Activated CD4-positive, alpha-beta memory T cell treated with anti-CD3 and anti-CD28 coated beads for 36 hours (primary cell): ENCODE measurements around the gene PREX1. TPM values are rescaled to one million over a fixed set of nuclear protein-coding genes. Genes with fewer than 3 reads are reported as not detected.

Source experiments
- CTCF ChIA-PET: fragments of 350-600 bp; sonication (Branson Sonifier 250); formaldehyde crosslinking; loops from one replicate; lab custom pipeline; 2021; ENCODE audit warnings: antibody characterized with exemption, inconsistent platforms; lab: Charles Lee
- POLR2A ChIA-PET: fragments of 350-600 bp; sonication (Branson Sonifier 250); formaldehyde crosslinking; loops from one replicate; lab custom pipeline; 2021; ENCODE audit warnings: antibody characterized with exemption; lab: Charles Lee
- DNase-seq: peaks from one replicate; pipeline ENCODE4 v3.0.0-alpha.2; 2020
- H3K27ac Mint-ChIP-seq: one replicate; pipeline ENCODE4 v1.8.0; 2021; ENCODE audit warnings: mixed read lengths
- H3K27me3 Mint-ChIP-seq: one replicate; pipeline ENCODE4 v1.8.0; 2021; ENCODE audit warnings: mixed read lengths
- H3K36me3 Mint-ChIP-seq: one replicate; pipeline ENCODE4 v1.8.0; 2021; ENCODE audit warnings: mixed read lengths
- H3K4me1 Mint-ChIP-seq: one replicate; pipeline ENCODE4 v1.8.0; 2021; ENCODE audit warnings: low read depth, mixed read lengths
- H3K4me3 Mint-ChIP-seq: one replicate; pipeline ENCODE4 v1.8.0; 2021; ENCODE audit warnings: mild to moderate bottlenecking, mixed read lengths
- H3K9me3 Mint-ChIP-seq: one replicate; pipeline ENCODE4 v1.8.0; 2021; ENCODE audit warnings: mixed read lengths
- intact Hi-C: fragments of 100-400 bp; cut with micrococcal nuclease; formaldehyde crosslinking; loops from one replicate; pipeline ENCODE4 v1.15.1; 2023
- total RNA-seq, 2 experiments: library from RNA; stranded (reverse); gene quantifications; one replicate each; pipeline ENCODE4 v1.2.3, GENCODE V29; 2021

The PREX1 gene
- total RNA-seq, 2 experiments from 2014 or later = 91.5 to 92.8 TPM

DNA sequence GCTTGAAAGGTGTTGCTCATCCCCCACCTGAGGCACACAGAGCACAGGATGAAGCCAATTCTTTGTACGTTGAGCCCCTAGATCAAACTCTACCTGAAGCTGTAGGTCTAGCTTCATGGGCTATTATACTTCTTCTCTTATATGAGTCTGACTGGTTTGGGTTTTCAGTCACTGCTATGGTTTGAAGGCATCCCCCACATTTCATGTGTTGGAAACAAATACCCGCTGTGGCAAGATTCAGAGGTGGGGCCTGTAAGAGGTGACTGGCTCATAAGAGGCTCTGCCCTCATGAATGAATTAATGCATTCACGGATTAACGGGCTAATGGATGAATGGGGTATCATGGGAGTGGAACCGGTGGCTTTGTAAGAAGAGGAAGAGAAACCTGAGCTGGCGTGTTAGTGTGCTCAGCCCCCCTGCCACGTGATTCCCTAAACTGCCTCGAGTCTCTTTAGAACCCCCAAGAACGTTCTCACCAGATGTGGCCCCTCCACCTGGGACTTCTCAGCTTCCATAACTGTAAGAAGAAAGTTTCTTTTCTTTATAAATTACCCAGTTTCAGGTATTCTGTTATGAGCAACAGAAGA, 39.2 kb downstream of the PREX1 start:
- no peaks in the 10 kb centered on the region for H3K9me3 Mint-ChIP-seq
- no peak overlapping the region for H3K4me3 Mint-ChIP-seq
- DNase-seq = peak; percentile 44
- H3K27ac Mint-ChIP-seq = peak overlapping the region; percentile 81
- ChIA-PET CTCF (interaction anchor here (0.8 to 2.0 kb wide), 3 partner anchors 39 to 131 kb away, joined by 3 to 6 read pairs (median 3); partner anchors contain the start of gene PREX1), POLR2A (interaction anchor here (0.7 to 5.7 kb wide), 5 partner anchors 29 to 49 kb away, joined by 3 to 30 read pairs (median 8); partner anchors contain the start of gene PREX1)
- H3K36me3 Mint-ChIP-seq = peaks cover 8% of the 10 kb centered on the region
- H3K4me1 Mint-ChIP-seq = peaks cover 53% of the 10 kb centered on the region
- intact Hi-C loops = loop anchor here (1.0 kb wide), 2 partner anchors 36 to 49 kb away; no protein-coding TSS in a partner anchor
- no peaks in the 10 kb centered on the region for H3K27me3 Mint-ChIP-seq

DNA sequence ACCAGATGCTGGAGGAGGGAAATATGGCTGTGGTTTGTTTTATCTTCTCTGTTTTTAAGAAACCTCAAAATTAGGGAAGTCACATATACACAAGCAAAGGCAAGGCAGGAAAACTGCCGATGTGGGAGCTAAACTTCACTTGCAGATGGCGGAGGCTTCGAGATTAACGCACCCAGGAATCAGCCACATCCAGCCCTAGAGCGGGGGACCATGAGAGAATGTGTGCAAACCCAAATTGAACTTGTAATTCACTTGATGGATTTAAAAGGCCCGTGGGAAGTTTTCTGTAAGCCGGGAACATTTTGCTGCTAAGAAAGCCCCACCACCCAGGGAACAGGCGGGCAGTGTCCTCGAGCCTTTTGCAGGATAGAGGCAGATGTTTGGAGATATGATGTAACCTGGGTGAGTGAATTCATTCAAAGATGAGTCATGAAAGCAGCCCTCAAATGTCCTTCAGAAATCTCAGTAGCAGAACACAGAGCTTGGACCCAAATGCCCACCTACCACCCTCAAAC, 39.9 kb downstream of the PREX1 start:
- peak overlapping the region; percentile 81 for H3K27ac Mint-ChIP-seq
- CTCF ChIA-PET = interaction anchor here (0.8 to 2.0 kb wide), 3 partner anchors 40 to 130 kb away, joined by 3 to 6 read pairs (median 3); partner anchors contain the start of gene PREX1
- DNase-seq = no peak
- intact Hi-C loops = loop anchor here (1.0 kb wide), 2 partner anchors 36 to 49 kb away; no protein-coding TSS in a partner anchor
- POLR2A ChIA-PET = interaction anchor here (0.7 to 5.7 kb wide), 4 partner anchors 30 to 48 kb away, joined by 3 to 30 read pairs (median 10); partner anchors contain the start of gene PREX1
- peaks cover 8% of the 10 kb centered on the region for H3K36me3 Mint-ChIP-seq
- no peaks in the 10 kb centered on the region for H3K27me3 Mint-ChIP-seq
- H3K4me1 Mint-ChIP-seq = peaks cover 53% of the 10 kb centered on the region
- H3K4me3 Mint-ChIP-seq = no peak overlapping the region
- no peaks in the 10 kb centered on the region for H3K9me3 Mint-ChIP-seq

DNA sequence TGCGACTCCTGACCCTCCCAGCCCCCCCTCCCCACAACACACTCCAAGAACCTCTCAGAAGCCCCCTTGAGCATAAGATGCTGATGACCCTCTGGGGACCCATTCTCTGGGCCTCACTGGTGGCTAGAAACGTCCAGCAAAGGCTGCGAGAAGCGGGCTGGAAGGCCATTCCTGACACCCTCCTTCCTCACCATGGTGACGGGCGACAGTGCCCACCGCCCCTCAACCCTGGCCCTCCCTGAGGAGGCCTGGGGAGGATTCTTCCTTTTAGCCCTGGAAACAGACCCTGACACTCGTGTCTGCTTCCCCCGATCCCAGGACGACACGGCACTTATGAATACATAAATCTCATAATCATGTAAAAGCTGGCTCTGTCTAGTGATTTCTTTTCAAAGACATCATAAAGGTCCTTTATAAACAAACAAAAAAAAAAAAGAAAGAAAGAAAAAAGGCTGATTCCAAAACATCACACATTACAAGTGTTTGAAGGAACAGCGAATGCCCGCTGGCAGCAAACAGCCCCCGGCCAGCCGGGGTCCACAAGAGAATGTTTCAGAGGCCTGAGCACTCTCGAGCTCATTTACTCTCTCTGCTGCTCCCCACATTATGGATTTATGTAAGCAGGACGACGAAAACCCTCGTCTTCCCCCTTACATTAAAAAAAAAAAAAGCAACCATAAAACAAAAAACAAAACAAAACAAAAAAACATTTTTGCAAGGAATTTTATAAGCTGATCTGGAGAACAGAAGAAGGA, 40.7 kb downstream of the PREX1 start:
- H3K4me1 Mint-ChIP-seq = peaks cover 51% of the 10 kb centered on the region
- no peaks in the 10 kb centered on the region for H3K9me3 Mint-ChIP-seq
- H3K36me3 Mint-ChIP-seq = peaks cover 8% of the 10 kb centered on the region
- CTCF ChIA-PET = no interaction called here
- intact Hi-C loops = no loop called here
- no peak overlapping the region for H3K4me3 Mint-ChIP-seq
- H3K27me3 Mint-ChIP-seq = no peaks in the 10 kb centered on the region
- peak overlapping the region; percentile 29 for H3K27ac Mint-ChIP-seq
- POLR2A ChIA-PET = interaction anchor here (5.7 kb wide), 1 partner anchor 40 kb away, joined by 30 read pairs; the partner anchor contains the start of gene PREX1
- no peak for DNase-seq

DNA sequence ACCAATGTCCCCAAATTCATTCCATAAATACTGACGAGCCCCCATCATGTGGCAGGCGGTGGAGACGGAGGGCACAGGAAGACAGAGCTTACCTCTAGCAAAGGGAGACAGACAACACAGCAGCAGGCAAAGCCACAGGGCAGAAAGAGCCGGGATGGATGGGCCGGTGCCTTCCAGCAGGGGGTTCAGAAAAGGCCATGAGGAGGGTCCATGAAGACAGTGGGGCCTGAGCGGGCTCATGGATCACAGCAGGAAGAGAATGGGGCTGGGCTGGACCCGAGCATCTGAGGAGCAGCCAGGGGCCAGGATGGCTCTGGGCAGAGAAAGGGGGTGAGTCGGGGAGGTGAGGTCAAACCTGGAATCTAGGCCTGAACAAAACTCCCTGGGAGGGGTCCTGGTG, 42.0 kb downstream of the PREX1 start:
- Mint-ChIP-seq H3K27ac (no peak overlapping the region), H3K9me3 (no peaks in the 10 kb centered on the region), H3K36me3 (peaks cover 12% of the 10 kb centered on the region), H3K4me1 (peaks cover 42% of the 10 kb centered on the region), H3K4me3 (no peak overlapping the region), H3K27me3 (no peaks in the 10 kb centered on the region)
- no peak for DNase-seq
- intact Hi-C loops = loop anchor here (2.0 kb wide), 1 partner anchor 25 kb away; no protein-coding TSS in a partner anchor
- ChIA-PET CTCF (interaction anchor here (1.1 kb wide), 1 partner anchor 128 kb away, joined by 3 read pairs; no protein-coding TSS in a partner anchor), POLR2A (no interaction called here)

DNA sequence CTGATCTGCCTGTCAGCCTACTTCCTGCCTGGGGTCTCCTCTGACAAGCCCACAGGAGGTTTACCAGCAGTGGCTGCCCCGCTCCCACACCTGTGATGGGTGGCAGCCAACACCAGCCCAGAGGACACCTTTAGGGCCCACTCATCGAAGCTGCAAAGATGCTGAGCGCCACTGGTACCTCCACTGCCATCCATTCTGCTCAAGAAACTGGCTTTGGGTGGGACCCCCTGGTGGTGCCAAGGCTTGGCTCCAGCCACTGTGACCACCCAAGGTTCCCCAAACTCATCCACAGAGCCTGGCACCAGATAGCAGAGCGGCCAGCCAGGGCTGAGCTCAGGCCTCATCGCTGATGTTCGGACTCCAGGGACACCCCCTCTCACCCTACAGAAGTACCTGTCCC, 42.5 kb downstream of the PREX1 start:
- POLR2A ChIA-PET = interaction anchor here (0.7 kb wide), 1 partner anchor 45 kb away, joined by 3 read pairs; no protein-coding TSS in a partner anchor
- Mint-ChIP-seq H3K4me3 (no peak overlapping the region), H3K36me3 (peaks cover 12% of the 10 kb centered on the region), H3K27me3 (no peaks in the 10 kb centered on the region), H3K9me3 (no peaks in the 10 kb centered on the region), H3K4me1 (peaks cover 42% of the 10 kb centered on the region), H3K27ac (no peak overlapping the region)
- intact Hi-C loops = loop anchor here (2.0 kb wide), 1 partner anchor 24 kb away; no protein-coding TSS in a partner anchor
- no peak for DNase-seq
- CTCF ChIA-PET = interaction anchor here (1.1 kb wide), 1 partner anchor 127 kb away, joined by 3 read pairs; no protein-coding TSS in a partner anchor

DNA sequence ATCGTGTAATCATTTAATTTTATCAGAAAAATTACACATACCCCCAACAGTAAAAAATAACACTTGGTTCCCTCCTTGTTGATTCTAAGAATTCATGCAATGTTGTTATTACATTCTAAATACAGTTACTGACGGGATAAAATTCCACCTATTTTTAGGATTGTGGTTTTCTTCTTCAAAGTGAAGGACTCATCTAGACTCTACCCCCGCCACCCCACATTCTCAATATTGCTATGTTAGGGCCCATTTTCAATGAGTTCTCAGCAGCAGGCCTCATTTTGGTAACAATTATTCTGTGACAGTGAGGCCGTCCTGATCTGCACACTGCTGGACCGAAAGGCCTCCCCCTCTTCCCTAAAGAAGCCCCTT, 43.5 kb downstream of the PREX1 start:
- Mint-ChIP-seq H3K36me3 (peaks cover 13% of the 10 kb centered on the region), H3K27ac (no peak overlapping the region), H3K27me3 (no peaks in the 10 kb centered on the region), H3K9me3 (peaks cover 5% of the 10 kb centered on the region), H3K4me3 (no peak overlapping the region), H3K4me1 (peaks cover 40% of the 10 kb centered on the region)
- ChIA-PET CTCF (interaction anchor here (0.7 to 1.6 kb wide), 4 partner anchors 9 to 164 kb away, joined by 3 to 6 read pairs (median 3); no protein-coding TSS in a partner anchor), POLR2A (interaction anchor here (1.0 to 2.0 kb wide), 8 partner anchors 15 to 46 kb away, joined by 3 to 7 read pairs (median 5); partner anchors contain the start of gene PREX1)
- peak; percentile 63 for DNase-seq
- intact Hi-C loops = loop anchor here (1.0 to 2.0 kb wide), 6 partner anchors 15 to 65 kb away; no protein-coding TSS in a partner anchor

DNA sequence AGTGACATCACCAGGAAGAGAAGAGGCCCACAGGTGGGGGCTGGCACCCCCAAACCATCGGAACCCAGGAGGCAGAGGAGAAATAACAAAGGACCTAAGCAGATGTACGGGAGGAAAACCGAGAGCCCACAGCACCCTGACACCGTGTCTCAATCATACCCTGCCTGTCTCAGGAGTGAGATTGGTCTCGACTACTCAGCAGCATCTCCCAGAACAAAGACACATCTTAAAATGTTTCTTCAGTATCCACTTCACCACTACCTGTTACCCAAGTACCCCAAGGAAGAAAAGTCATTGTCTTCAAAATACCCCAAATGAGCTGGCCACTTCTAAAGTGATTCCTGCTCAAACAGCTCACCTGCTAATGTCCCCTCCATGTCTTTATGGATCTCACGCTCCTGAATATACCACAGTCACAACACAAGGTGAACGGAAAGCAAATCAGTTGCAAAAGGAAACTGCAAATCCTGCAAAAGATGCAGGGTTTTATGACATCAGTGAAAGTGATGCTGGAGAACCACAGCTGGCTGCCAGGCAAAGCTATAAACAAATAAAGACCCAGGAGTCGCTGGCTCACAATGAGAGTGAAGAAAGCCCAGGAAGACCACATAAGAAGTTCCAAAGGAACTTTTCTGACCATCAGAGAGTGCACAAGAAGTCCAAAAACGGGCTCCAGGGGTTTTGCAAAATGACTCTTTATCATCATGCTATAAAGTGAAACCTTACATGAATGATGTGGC, 44.1 kb downstream of the PREX1 start:
- CTCF ChIA-PET = interaction anchor here (0.7 to 1.6 kb wide), 4 partner anchors 8 to 163 kb away, joined by 3 to 6 read pairs (median 3); no protein-coding TSS in a partner anchor

DNA sequence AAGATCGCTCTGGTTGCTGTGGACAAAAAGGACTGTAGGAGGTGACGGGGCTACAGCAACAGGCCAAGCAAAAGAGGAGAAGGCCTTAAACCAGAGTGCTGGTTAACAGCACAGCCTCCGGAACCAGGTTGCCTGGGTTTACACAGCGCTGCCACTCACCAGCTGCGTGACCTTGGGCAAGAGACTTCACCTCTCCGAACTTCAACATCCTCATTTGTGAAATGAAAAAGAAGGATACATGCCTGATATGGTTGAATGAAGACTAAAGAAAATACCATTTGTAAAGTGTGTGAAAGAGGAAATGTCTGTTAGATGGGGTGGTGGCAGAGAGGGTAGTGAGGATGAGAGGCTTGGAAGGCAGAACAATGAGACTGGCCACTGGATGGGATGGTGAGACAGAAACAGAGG, 44.9 kb downstream of the PREX1 start:
- ChIA-PET POLR2A (interaction anchor here (1.7 to 2.0 kb wide), 3 partner anchors 35 to 45 kb away, joined by 5 to 6 read pairs (median 5); partner anchors contain the start of gene PREX1), CTCF (interaction anchor here (1.0 kb wide), 1 partner anchor 162 kb away, joined by 3 read pairs; no protein-coding TSS in a partner anchor)
- peaks cover 6% of the 10 kb centered on the region for H3K9me3 Mint-ChIP-seq
- no peak overlapping the region for H3K27ac Mint-ChIP-seq
- H3K36me3 Mint-ChIP-seq = peaks cover 17% of the 10 kb centered on the region
- intact Hi-C loops = no loop called here
- DNase-seq = no peak
- H3K27me3 Mint-ChIP-seq = no peaks in the 10 kb centered on the region
- peaks cover 34% of the 10 kb centered on the region for H3K4me1 Mint-ChIP-seq
- no peak overlapping the region for H3K4me3 Mint-ChIP-seq

More for the DNA sequence above, 44.1 kb downstream of the PREX1 start:
- POLR2A ChIA-PET = interaction anchor here (0.9 to 2.0 kb wide), 9 partner anchors 14 to 110 kb away, joined by 3 to 7 read pairs (median 5); partner anchors contain the start of gene PREX1
- H3K4me1 Mint-ChIP-seq = peaks cover 37% of the 10 kb centered on the region
- H3K36me3 Mint-ChIP-seq = peaks cover 15% of the 10 kb centered on the region
- no peaks in the 10 kb centered on the region for H3K27me3 Mint-ChIP-seq
- no peak overlapping the region for H3K27ac Mint-ChIP-seq
- intact Hi-C loops = loop anchor here (1.0 to 2.0 kb wide), 6 partner anchors 14 to 64 kb away; no protein-coding TSS in a partner anchor
- DNase-seq = peak; percentile 80
- H3K9me3 Mint-ChIP-seq = peaks cover 6% of the 10 kb centered on the region
- H3K4me3 Mint-ChIP-seq = no peak overlapping the region

DNA sequence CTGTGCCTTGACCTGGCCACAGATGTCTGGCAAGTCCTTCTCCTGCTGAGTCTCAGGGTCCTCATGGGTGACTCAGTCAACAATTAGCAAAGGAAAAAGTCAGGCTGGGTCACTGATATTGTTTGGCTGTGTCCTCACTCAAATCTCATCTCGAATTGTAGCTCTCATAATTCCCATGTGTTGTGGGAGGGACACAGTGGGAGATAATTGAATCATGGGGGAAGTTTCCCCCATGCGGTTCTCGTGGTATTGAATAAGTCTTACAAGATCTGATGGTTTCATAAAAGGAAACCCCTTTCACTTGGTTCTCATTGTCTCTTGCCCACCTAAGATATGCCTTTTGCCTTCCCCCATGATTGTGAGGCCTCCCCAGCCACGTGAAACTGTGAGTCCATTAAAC, 45.7 kb downstream of the PREX1 start:
- no peaks in the 10 kb centered on the region for H3K27me3 Mint-ChIP-seq
- DNase-seq = no peak
- CTCF ChIA-PET = interaction anchor here (1.4 kb wide), 1 partner anchor 43 kb away, joined by 7 read pairs; no protein-coding TSS in a partner anchor
- peaks cover 6% of the 10 kb centered on the region for H3K9me3 Mint-ChIP-seq
- POLR2A ChIA-PET = no interaction called here
- intact Hi-C loops = no loop called here
- H3K4me3 Mint-ChIP-seq = no peak overlapping the region
- peaks cover 34% of the 10 kb centered on the region for H3K4me1 Mint-ChIP-seq
- H3K27ac Mint-ChIP-seq = no peak overlapping the region
- peaks cover 19% of the 10 kb centered on the region for H3K36me3 Mint-ChIP-seq

DNA sequence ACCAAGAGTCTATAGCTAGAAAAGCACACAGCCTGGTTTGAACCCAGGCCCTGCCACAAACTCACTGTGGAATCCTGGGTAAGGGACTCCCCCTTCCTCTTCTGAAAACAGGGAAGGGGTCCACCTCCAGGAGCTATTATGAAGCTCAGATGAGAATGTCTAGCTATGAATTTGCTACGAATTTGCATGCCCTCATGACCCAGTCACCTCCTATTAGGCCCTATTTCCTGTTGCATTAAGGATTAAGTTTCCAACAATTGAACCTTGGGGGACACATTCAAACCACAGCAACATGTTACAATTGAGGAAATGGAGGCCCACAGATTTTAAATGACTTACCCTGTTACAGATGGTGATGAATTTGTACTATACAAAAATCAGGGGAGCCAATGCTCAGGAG, 46.2 kb downstream of the PREX1 start:
- peaks cover 36% of the 10 kb centered on the region for H3K4me1 Mint-ChIP-seq
- ChIA-PET CTCF (interaction anchor here (1.4 kb wide), 1 partner anchor 42 kb away, joined by 7 read pairs; no protein-coding TSS in a partner anchor), POLR2A (no interaction called here)
- peaks cover 21% of the 10 kb centered on the region for H3K36me3 Mint-ChIP-seq
- no peak overlapping the region for H3K4me3 Mint-ChIP-seq
- H3K27me3 Mint-ChIP-seq = no peaks in the 10 kb centered on the region
- no peak for DNase-seq
- no peak overlapping the region for H3K27ac Mint-ChIP-seq
- intact Hi-C loops = no loop called here
- peaks cover 6% of the 10 kb centered on the region for H3K9me3 Mint-ChIP-seq
